ENCODE results near the gene IQCF6.

GRCh38 chr3:51794206-51794605 lies 15.2 kb upstream of the IQCF6 start:
- TF ChIP-seq YY1 (IDR thresholded peaks at IDR 0.05; ENCODE audit: insufficient read depth, insufficient read length) (no peak), ZNF274 (IDR thresholded peaks at IDR 0.05; ENCODE audit: low read depth, low read length) (no peak)

Measured in NT2/D1 (cell line).